ENCODE data around the gene MXD4. TPM values are rescaled to one million over a fixed set of nuclear protein-coding genes. Genes with fewer than 3 reads are reported as not detected.

MXD4 gene, protein sequence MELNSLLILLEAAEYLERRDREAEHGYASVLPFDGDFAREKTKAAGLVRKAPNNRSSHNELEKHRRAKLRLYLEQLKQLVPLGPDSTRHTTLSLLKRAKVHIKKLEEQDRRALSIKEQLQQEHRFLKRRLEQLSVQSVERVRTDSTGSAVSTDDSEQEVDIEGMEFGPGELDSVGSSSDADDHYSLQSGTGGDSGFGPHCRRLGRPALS
- 10 to 100 TPM; 34.7 to 55.8 (median 37.9) TPM for total RNA-seq

DNA sequence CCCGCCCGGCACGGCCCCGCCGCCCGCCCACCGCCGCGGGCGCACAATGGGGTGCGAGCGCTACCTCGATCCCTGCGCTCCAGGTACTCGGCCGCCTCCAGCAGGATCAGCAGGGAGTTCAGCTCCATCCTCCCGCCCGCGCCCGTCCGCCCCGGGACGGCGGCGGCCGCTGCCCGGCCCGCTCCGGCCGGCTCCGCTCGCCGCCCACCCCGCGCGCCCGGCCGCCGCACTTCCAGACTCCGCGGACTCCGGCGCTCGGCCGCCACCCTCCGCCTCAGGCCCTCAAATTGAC, at the start of gene MXD4:
Gene MXD4 (minus strand): TSS at position 257 of the 292 bp plus-strand sequence. CDS start 129 bp downstream, at position 128.
- H3K4me1 ChIP-seq, result peaks cover 17 to 22% of the 10 kb centered on the region in 2 donors
- no peak for DNase-seq (ENCODE audit: low spot score in 2 of 2)

DNA sequence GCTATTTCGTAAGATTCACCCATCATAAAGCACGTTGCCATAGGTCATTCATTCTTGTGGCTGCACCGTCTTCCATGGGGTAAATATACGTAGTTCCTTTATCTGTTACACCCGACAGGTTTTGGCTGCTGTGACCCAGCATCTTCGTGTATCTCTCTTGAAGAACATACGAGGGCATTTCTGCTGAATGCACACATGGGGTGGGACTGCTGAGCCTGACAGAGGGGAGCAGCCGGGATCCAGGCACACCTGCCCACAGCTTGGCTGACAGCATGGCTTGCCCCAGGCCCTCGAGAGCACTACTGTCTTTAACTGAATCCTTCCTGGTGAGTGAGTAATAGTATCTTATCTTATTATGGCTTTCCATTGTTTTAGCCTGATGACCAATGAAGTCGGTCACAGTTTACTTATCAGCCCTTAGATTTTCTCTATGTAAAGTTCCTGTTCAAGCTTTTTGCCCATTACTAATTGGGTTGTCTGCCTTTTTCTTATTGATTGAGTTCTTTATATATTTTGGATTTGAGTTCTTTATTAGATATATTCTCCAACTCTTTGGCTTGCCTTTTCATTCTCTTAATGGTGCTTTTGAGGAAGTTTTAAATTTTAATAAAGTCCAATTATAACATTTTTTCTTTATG, 45.0 kb upstream of the MXD4 start:
- no peak overlapping the region for H3K4me3 ChIP-seq
- intact Hi-C loops (cut with DNase I; ENCODE audit: low total_unique reads), result no loop called here
- no peaks in the 10 kb centered on the region for H3K4me1 ChIP-seq
- DNase-seq (ENCODE audit: low spot score in 2 of 2), result peak in 1 of 2 donors; percentile 7
- H3K36me3 ChIP-seq, result no peaks in the 10 kb centered on the region
- H3K27ac ChIP-seq, result no peak overlapping the region
- H3K9me3 ChIP-seq, result peaks cover 9 to 19% of the 10 kb centered on the region in 2 donors
- no peak for TF ChIP-seq POLR2AphosphoS5 (IDR thresholded peaks at IDR 0.05)
- TF ChIP-seq POLR2A (IDR thresholded peaks at IDR 0.05), result no peak
- TF ChIP-seq, protein P1, sequence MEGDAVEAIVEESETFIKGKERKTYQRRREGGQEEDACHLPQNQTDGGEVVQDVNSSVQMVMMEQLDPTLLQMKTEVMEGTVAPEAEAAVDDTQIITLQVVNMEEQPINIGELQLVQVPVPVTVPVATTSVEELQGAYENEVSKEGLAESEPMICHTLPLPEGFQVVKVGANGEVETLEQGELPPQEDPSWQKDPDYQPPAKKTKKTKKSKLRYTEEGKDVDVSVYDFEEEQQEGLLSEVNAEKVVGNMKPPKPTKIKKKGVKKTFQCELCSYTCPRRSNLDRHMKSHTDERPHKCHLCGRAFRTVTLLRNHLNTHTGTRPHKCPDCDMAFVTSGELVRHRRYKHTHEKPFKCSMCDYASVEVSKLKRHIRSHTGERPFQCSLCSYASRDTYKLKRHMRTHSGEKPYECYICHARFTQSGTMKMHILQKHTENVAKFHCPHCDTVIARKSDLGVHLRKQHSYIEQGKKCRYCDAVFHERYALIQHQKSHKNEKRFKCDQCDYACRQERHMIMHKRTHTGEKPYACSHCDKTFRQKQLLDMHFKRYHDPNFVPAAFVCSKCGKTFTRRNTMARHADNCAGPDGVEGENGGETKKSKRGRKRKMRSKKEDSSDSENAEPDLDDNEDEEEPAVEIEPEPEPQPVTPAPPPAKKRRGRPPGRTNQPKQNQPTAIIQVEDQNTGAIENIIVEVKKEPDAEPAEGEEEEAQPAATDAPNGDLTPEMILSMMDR (IDR thresholded peaks at IDR 0.05), result no peak
- H3K27me3 ChIP-seq, result no peaks in the 10 kb centered on the region

More for the DNA sequence above, at the start of gene MXD4:
- intact Hi-C loops (cut with DNase I; ENCODE audit: low total_unique reads), result no loop called here
- Histone ChIP-seq H3K27ac (peak within 1 kb of the TSS; percentile 86 to 96), H3K27me3 (no peaks in the 10 kb centered on the region), H3K4me3 (peak within 1 kb of the TSS; percentile 90 to 99 (median 91)), H3K9me3 (no peaks in the 10 kb centered on the region), H3K36me3 (no peaks in the 10 kb centered on the region)
- TF ChIP-seq, protein P1 (IDR thresholded peaks at IDR 0.05), result no peak
- TF ChIP-seq POLR2A (IDR thresholded peaks at IDR 0.05), result no peak
- TF ChIP-seq POLR2AphosphoS5 (IDR thresholded peaks at IDR 0.05), result no peak

DNA sequence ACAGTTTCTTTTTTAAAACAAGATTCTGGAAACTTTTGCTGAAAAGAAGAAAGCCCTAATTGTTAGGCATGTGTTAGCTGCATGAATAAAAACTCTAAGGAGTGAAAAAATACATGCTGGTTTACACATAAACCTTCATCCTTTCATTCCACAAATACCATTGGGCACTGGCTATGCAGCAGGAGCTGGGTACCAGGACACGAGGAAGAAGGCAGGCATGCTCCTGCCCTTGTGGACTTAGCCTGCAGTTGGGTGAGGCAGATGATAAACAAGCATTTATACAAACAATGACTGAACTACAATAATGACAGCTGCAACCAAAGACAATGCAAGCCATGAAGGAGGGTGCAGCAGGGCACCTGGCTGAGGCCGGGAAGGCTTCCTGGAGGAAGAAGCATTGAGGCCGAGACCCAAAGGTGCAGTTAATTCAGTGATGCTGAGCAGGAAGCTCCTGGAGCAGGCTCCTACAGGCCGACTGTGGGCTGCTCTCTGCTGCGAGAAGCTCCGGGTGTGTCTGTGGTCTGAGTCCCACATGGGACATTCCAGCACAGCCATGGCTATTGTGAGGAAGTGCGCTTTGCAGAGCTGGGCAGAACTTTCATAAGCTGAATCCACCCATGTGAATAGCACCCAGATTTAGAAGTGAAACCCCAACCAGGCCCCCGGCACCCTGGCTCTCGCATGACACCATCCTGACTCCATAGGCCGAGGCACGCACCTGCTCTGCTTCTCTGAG, 44.0 kb upstream of the MXD4 start:
- Histone ChIP-seq H3K27me3 (no peaks in the 10 kb centered on the region), H3K9me3 (peaks cover 9% of the 10 kb centered on the region in 2 donors), H3K4me3 (no peak overlapping the region), H3K4me1 (no peaks in the 10 kb centered on the region), H3K27ac (no peak overlapping the region), H3K36me3 (no peaks in the 10 kb centered on the region)
- intact Hi-C loops (cut with DNase I; ENCODE audit: low total_unique reads), result no loop called here
- peak in 1 of 2 donors; percentile 13 for DNase-seq (ENCODE audit: low spot score in 2 of 2)
- TF ChIP-seq, protein P1 (IDR thresholded peaks at IDR 0.05), result no peak
- TF ChIP-seq POLR2A (IDR thresholded peaks at IDR 0.05) (no peak), POLR2AphosphoS5 (IDR thresholded peaks at IDR 0.05) (no peak)

DNA sequence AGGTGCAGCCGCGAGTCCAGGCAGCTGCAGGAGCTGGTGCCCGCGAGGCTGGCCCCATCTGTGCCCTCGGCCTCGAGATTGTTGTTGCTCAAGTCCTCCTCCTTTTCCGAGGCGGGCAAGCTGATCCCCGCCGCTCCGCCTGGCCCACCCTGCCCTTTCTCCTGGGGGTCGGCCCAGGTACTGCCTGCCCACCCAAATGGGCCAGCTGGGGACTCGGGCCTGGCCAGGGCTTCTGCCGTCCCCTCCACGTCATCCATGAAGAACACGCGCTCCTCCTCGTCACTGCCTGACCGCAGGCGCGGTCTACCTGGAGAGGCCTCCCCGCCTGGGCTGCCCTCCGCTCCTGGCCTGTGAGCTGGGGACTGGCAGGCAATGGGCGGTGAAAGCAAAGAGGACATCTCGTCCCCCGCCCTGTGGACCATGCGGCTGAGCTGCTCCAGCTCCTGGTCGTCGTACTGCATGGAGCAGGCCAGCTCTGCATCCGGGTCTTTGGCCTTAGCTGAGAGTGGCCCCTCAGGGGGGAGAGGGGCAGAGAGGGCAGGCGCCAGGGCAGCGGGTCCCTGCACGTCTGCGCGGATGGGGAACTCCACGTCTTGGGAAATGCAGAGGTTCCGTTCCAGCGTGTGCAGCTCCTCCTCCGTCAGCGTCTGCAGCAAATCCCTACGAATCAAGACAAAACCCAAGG, 43.1 kb upstream of the MXD4 start:
- Histone ChIP-seq H3K4me1 (no peaks in the 10 kb centered on the region), H3K36me3 (no peaks in the 10 kb centered on the region), H3K9me3 (peaks cover 9% of the 10 kb centered on the region in 2 donors), H3K4me3 (no peak overlapping the region), H3K27me3 (no peaks in the 10 kb centered on the region), H3K27ac (no peak overlapping the region)
- intact Hi-C loops (cut with DNase I; ENCODE audit: low total_unique reads), result no loop called here
- DNase-seq (ENCODE audit: low spot score in 2 of 2), result peak in 1 of 2 donors; percentile 10
- TF ChIP-seq, protein P1 (IDR thresholded peaks at IDR 0.05), result no peak
- no peak for TF ChIP-seq POLR2A (IDR thresholded peaks at IDR 0.05)
- TF ChIP-seq POLR2AphosphoS5 (IDR thresholded peaks at IDR 0.05), result no peak
